ENCODE results near the gene STAC2. TPM values are rescaled to one million over a fixed set of nuclear protein-coding genes. Genes with fewer than 3 reads are reported as not detected.

The STAC2 gene
- total and polyA plus RNA-seq, 9 of the 15 experiments (the other 6 are each of a cell fraction or from before 2014, with no cell fraction given): not detected

GRCh38 chr17:39235555-39236449 is 10.1 kb upstream of the STAC2 start (continued):
- TF ChIP-seq AFF4 (CRISPR knock-in tag; IDR thresholded peaks at IDR 0.05) (no peak), RBBP5 (IDR thresholded peaks at IDR 0.05; ENCODE audit: borderline replicate concordance, insufficient read depth, low read length, poor library complexity, severe bottlenecking) (no peak), CBX1 (IDR thresholded peaks at IDR 0.05; ENCODE audit: low read depth) (no peak), TBL1XR1 (IDR thresholded peaks at IDR 0.05; ENCODE audit: low read length in 2 of 2) (no peak), TRIM28 (IDR thresholded peaks at IDR 0.05) (no peak), COPS2 (conservative IDR thresholded peaks at IDR 0.05) (no peak), RBM17 (IDR thresholded peaks at IDR 0.05; ENCODE audit: borderline replicate concordance, low read depth, low read length) (no peak), CBFA2T2 (conservative IDR thresholded peaks at IDR 0.05) (no peak), U2AF2 (optimal IDR thresholded peaks at IDR 0.05; ENCODE audit: low read depth, low read length) (no peak), SMAD3 (CRISPR knock-in tag; conservative IDR thresholded peaks at IDR 0.05) (no peak), MAZ (CRISPR knock-in tag; conservative IDR thresholded peaks at IDR 0.05 in 1 of 2, IDR thresholded peaks at IDR 0.05 in 1 of 2) (peak in 1 of 2 experiments; percentile 31; a peak in 1 of 4 replicates), ZNF124 (CRISPR knock-in tag; IDR thresholded peaks at IDR 0.05) (no peak), NR4A1 (CRISPR knock-in tag; IDR thresholded peaks at IDR 0.05) (no peak), NR4A1 (tag; IDR thresholded peaks at IDR 0.05) (no peak), FUS (optimal IDR thresholded peaks at IDR 0.05; ENCODE audit: low read depth, low read length) (no peak), DACH1 (IDR thresholded peaks at IDR 0.05; ENCODE audit: partially characterized antibody) (peak; percentile 59), ZFP36 (IDR thresholded peaks at IDR 0.05; ENCODE audit: low read depth, low read length, partially characterized antibody) (peak; percentile 34), KDM2B (CRISPR knock-in tag; IDR thresholded peaks at IDR 0.05) (no peak), FOXA1 (IDR thresholded peaks at IDR 0.05; ENCODE audit: borderline replicate concordance) (no peak)
- TF ChIP-seq, protein P1, sequence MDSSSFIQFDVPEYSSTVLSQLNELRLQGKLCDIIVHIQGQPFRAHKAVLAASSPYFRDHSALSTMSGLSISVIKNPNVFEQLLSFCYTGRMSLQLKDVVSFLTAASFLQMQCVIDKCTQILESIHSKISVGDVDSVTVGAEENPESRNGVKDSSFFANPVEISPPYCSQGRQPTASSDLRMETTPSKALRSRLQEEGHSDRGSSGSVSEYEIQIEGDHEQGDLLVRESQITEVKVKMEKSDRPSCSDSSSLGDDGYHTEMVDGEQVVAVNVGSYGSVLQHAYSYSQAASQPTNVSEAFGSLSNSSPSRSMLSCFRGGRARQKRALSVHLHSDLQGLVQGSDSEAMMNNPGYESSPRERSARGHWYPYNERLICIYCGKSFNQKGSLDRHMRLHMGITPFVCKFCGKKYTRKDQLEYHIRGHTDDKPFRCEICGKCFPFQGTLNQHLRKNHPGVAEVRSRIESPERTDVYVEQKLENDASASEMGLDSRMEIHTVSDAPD (CRISPR knock-in tag; IDR thresholded peaks at IDR 0.05): no peak
- TF ChIP-seq, protein P2, sequence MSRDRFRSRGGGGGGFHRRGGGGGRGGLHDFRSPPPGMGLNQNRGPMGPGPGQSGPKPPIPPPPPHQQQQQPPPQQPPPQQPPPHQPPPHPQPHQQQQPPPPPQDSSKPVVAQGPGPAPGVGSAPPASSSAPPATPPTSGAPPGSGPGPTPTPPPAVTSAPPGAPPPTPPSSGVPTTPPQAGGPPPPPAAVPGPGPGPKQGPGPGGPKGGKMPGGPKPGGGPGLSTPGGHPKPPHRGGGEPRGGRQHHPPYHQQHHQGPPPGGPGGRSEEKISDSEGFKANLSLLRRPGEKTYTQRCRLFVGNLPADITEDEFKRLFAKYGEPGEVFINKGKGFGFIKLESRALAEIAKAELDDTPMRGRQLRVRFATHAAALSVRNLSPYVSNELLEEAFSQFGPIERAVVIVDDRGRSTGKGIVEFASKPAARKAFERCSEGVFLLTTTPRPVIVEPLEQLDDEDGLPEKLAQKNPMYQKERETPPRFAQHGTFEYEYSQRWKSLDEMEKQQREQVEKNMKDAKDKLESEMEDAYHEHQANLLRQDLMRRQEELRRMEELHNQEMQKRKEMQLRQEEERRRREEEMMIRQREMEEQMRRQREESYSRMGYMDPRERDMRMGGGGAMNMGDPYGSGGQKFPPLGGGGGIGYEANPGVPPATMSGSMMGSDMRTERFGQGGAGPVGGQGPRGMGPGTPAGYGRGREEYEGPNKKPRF (IDR thresholded peaks at IDR 0.05; ENCODE audit: low read depth, low read length): no peak

Measured in K562 (cell line).